Activated T-helper 9 cell treated with anti-CD3 and anti-CD28 coated beads, Interleukin-2, amount 50 U/mL, for 16 hours (primary cell): ENCODE measurements around the gene PAX5.

Source experiments
- DNase-seq: peaks from one replicate; pipeline ENCODE4 v3.0.0-alpha.2; 2020; ENCODE audit warnings: low read depth

Gene PAX5

GRCh38 chr9:37037503-37038301 lies 3.6 kb upstream of the PAX5 start:
- DNase-seq = no peak

GRCh38 chr9:37036776-37037502 lies 2.9 kb upstream of the PAX5 start:
- DNase-seq = no peak

GRCh38 chr9:37036371-37036775 lies 2.3 kb upstream of the PAX5 start:
- no peak for DNase-seq

GRCh38 chr9:37035648-37036370 lies 1.7 kb upstream of the PAX5 start:
- no peak for DNase-seq

GRCh38 chr9:37034938-37035647 lies 1.0 kb upstream of the PAX5 start:
- DNase-seq = no peak

GRCh38 chr9:37034305-37034937 lies 353 bp upstream of the PAX5 start:
- no peak for DNase-seq

GRCh38 chr9:37033141-37033540 lies 927 bp downstream of the PAX5 start:
- DNase-seq = no peak

GRCh38 chr9:37032713-37033112 lies 1.4 kb downstream of the PAX5 start:
- no peak for DNase-seq

- DNase-seq = no peak
These were observed 2.2 kb downstream of the PAX5 start for GRCh38 chr9:37031902-37032301.

- no peak for DNase-seq
These were observed 3.0 kb downstream of the PAX5 start for GRCh38 chr9:37031081-37031480.

- no peak for DNase-seq
These were observed 3.5 kb downstream of the PAX5 start for GRCh38 chr9:37030611-37030939.

- DNase-seq = no peak
These were observed 4.1 kb downstream of the PAX5 start for GRCh38 chr9:37029776-37030610.

- no peak for DNase-seq
These were observed 4.7 kb downstream of the PAX5 start for GRCh38 chr9:37029304-37029775.

GRCh38 chr9:37028420-37029031 lies 5.5 kb downstream of the PAX5 start:
- DNase-seq = no peak

GRCh38 chr9:37027582-37028419 lies 6.3 kb downstream of the PAX5 start:
- DNase-seq = peak; percentile 72

GRCh38 chr9:37026931-37027581 lies 7.0 kb downstream of the PAX5 start:
- no peak for DNase-seq

- no peak for DNase-seq
These were observed 7.7 kb downstream of the PAX5 start for GRCh38 chr9:37026113-37026930.

- DNase-seq = no peak
These were observed 8.3 kb downstream of the PAX5 start for GRCh38 chr9:37025823-37026112.
